Metanephros (tissue), 1 donor: ENCODE measurements around the gene SF1. TPM values are rescaled to one million over a fixed set of nuclear protein-coding genes. Genes with fewer than 3 reads are reported as not detected.

Source experiments
- total RNA-seq: library from RNA; depleted of rRNA; stranded (reverse); fragments of >200 nt; gene quantifications from one replicate; pipeline ENCODE4 v1.2.3, GENCODE V29; 2014

Gene SF1
- total RNA-seq = 149 TPM

GRCh38 chr11:64778473-64779298 lies at the start of gene SF1:
TSS of gene SF1 (minus strand) at chr11:64778542. CDS start at chr11:64778392, 150 bp downstream.

GRCh38 chr11:64810271-64810890 lies 32.0 kb upstream of the SF1 start, which contains the start of gene MEN1:
TSS of gene MEN1 (minus strand) at chr11:64810551. CDS start at chr11:64810109, 442 bp downstream.

GRCh38 chr11:64803158-64803845 lies 25.0 kb upstream of the SF1 start, which contains the start of gene MAP4K2:
TSS of gene MAP4K2 (minus strand) at chr11:64803214. CDS start at chr11:64803149, 65 bp downstream.

GRCh38 chr11:64759722-64760719 lies 18.3 kb downstream of the SF1 start, which contains the start of gene PYGM:
TSS of gene PYGM (minus strand) at chr11:64759974. CDS start at chr11:64759898, 76 bp downstream.

GRCh38 chr11:64743591-64744543 lies 34.5 kb downstream of the SF1 start, which contains the start of gene RASGRP2:
TSS of gene RASGRP2 (minus strand) at chr11:64744142. CDS start at chr11:64742866, 1,276 bp downstream.

GRCh38 chr11:64723117-64723906 lies 55.0 kb downstream of the SF1 start, which contains the start of gene NRXN2:
TSS of gene NRXN2 (minus strand) at chr11:64723197. CDS start at chr11:64713699, 9,498 bp downstream.

Other genes starting within 250 kb of the SF1 start
- 18.3 TPM for gene SLC22A11, start 222.6 kb downstream of the SF1 start, total RNA-seq
- 4.6 TPM for gene SLC22A12, start 187.3 kb downstream of the SF1 start, total RNA-seq
- gene NRXN2, start 55.3 kb downstream of the SF1 start, total RNA-seq = 33.2 TPM
- 14.9 TPM for gene RASGRP2, start 34.4 kb downstream of the SF1 start, total RNA-seq
- 136 TPM for gene PYGM, start 18.6 kb downstream of the SF1 start, total RNA-seq
- 23.6 TPM for gene MAP4K2, start 24.7 kb upstream of the SF1 start, total RNA-seq
- 31.8 TPM for gene MEN1, start 32.0 kb upstream of the SF1 start, total RNA-seq
- gene CDC42BPG, start 66.1 kb upstream of the SF1 start, total RNA-seq = 8.7 TPM
- 62.8 TPM for gene EHD1, start 100.1 kb upstream of the SF1 start, total RNA-seq
- 31.4 TPM for gene ATG2A, start 138.7 kb upstream of the SF1 start, total RNA-seq
- 14.4 TPM for gene PPP2R5B, start 146.1 kb upstream of the SF1 start, total RNA-seq
- gene GPHA2, start 157.4 kb upstream of the SF1 start, total RNA-seq = 1.3 TPM
- 0.70 TPM for gene MAJIN, start 193.6 kb upstream of the SF1 start, total RNA-seq
- 2.4 TPM for gene BATF2, start 218.4 kb upstream of the SF1 start, total RNA-seq
- 91.7 TPM for gene ARL2, start 235.6 kb upstream of the SF1 start, total RNA-seq
- gene SNX15, start 248.9 kb upstream of the SF1 start, total RNA-seq = 21.5 TPM